Adipose tissue (tissue), 3 donors: Measurements from ENCODE around the gene FBXO34. TPM values are rescaled to one million over a fixed set of nuclear protein-coding genes. Genes with fewer than 3 reads are reported as not detected.
"Not testable (repeated sequence)": the region's sequence is repeated elsewhere in the genome, so short reads cannot be mapped to it uniquely, and the experiment has no call there.

Experiments used
- H3K27ac ChIP-seq: one replicate; pipeline ENCODE4 v1.5.1; 2013; ENCODE audit warnings: low read depth, low read length
- WGBS, 3 donors: extraction: QIAGEN DNeasy Blood & Tissue Kit; methylation state at CpG; one replicate each; pipeline ENCODE4 v1.1.7; 2013; 5-methylcytosine and 5-hydroxymethylcytosine counted together
- polyA plus RNA-seq, 3 donors: library from polyadenylated mRNA; stranded (reverse); fragments of 200-250 nt; gene quantifications; one replicate each; pipeline ENCODE4 v1.2.3, GENCODE V29; 2013
- donor health status: healthy with polysubstance abuse.
- donor health status: Bipolar disorder and iron deficiency.
- donor health status: healthy.

The FBXO34 gene
- polyA plus RNA-seq, 3 donors, result 4.9 to 7.8 (median 6.6) TPM

- H3K27ac ChIP-seq, result no peak overlapping the region
- WGBS, 3 donors, result 63 to 74% (median 73%) methylated on average over 6 of the region's 6 CpGs
Observed at GRCh38 chr14:55329999-55330710, 58.9 kb downstream of the FBXO34 start.

GRCh38 chr14:55332654-55333570 lies 61.7 kb downstream of the FBXO34 start:
- WGBS, 3 donors, result 50 to 79% (median 75%) methylated on average over 7 of the region's 7 CpGs
- H3K27ac ChIP-seq, result no peak overlapping the region

GRCh38 chr14:55333711-55334485 lies 62.7 kb downstream of the FBXO34 start:
- 34 to 87% (median 81%) methylated on average over 4 of the region's 4 CpGs for WGBS, 3 donors
- no peak overlapping the region for H3K27ac ChIP-seq

GRCh38 chr14:55336162-55336561 lies 64.9 kb downstream of the FBXO34 start:
- H3K27ac ChIP-seq, result no peak overlapping the region
- WGBS, 3 donors, result 44 to 62% (median 55%) methylated on average over 2 of the region's 2 CpGs

GRCh38 chr14:55336691-55337090 lies 65.5 kb downstream of the FBXO34 start:
- no peak overlapping the region for H3K27ac ChIP-seq

GRCh38 chr14:55339770-55340169 lies 68.5 kb downstream of the FBXO34 start:
- H3K27ac ChIP-seq, result no peak overlapping the region
- 55 to 75% (median 59%) methylated on average over 2 of the region's 2 CpGs for WGBS, 3 donors

More at GRCh38 chr14:55336691-55337090, 65.5 kb downstream of the FBXO34 start:
- WGBS, 3 donors, result 86 to 98% (median 93%) methylated on average over 3 of the region's 3 CpGs

GRCh38 chr14:55340482-55340881 lies 69.3 kb downstream of the FBXO34 start:
- WGBS, 3 donors, result 59 to 97% (median 96%) methylated on average over 3 of the region's 3 CpGs
- no peak overlapping the region for H3K27ac ChIP-seq

GRCh38 chr14:55341781-55342180 lies 70.6 kb downstream of the FBXO34 start:
- WGBS, 3 donors, result 74 to 88% (median 80%) methylated on average over 2 of the region's 2 CpGs
- H3K27ac ChIP-seq, result no peak overlapping the region

- not testable (repeated sequence) for H3K27ac ChIP-seq
- 54 to 91% (median 72%) methylated on average over 6 of the region's 6 CpGs for WGBS, 3 donors
Observed at GRCh38 chr14:55344582-55345163, 73.5 kb downstream of the FBXO34 start.

- WGBS, 3 donors, result 91 to 97% (median 96%) methylated on average over 1 of the region's 1 CpG
- H3K27ac ChIP-seq, result no peak overlapping the region
Observed at GRCh38 chr14:55347040-55347439, 75.8 kb downstream of the FBXO34 start.

- 83 to 94% (median 87%) methylated on average over 3 of the region's 3 CpGs for WGBS, 3 donors
Observed at GRCh38 chr14:55347748-55348147, 76.5 kb downstream of the FBXO34 start.

GRCh38 chr14:55348766-55349453 lies 77.7 kb downstream of the FBXO34 start:
- WGBS, 3 donors, result 31 to 73% (median 73%) methylated on average over 4 of the region's 4 CpGs
- no peak overlapping the region for H3K27ac ChIP-seq

More at GRCh38 chr14:55347748-55348147, 76.5 kb downstream of the FBXO34 start:
- H3K27ac ChIP-seq, result no peak overlapping the region

- 84 to 90% (median 86%) methylated on average over 12 of the region's 12 CpGs for WGBS, 3 donors
- no peak overlapping the region for H3K27ac ChIP-seq
Observed at GRCh38 chr14:55349565-55349964, 78.3 kb downstream of the FBXO34 start.

- no peak overlapping the region for H3K27ac ChIP-seq
- WGBS, 3 donors, result 92 to 95% (median 94%) methylated on average over 4 of the region's 4 CpGs
Observed at GRCh38 chr14:55350461-55350860, 79.2 kb downstream of the FBXO34 start.

- 88 to 94% (median 93%) methylated on average over 9 of the region's 9 CpGs for WGBS, 3 donors
- no peak overlapping the region for H3K27ac ChIP-seq
Observed at GRCh38 chr14:55351111-55351510, 79.9 kb downstream of the FBXO34 start.

- H3K27ac ChIP-seq, result no peak overlapping the region
- 88 to 95% (median 91%) methylated on average over 9 of the region's 9 CpGs for WGBS, 3 donors
Observed at GRCh38 chr14:55352201-55352600, 81.0 kb downstream of the FBXO34 start.

- 81 to 86% (median 85%) methylated on average over 11 of the region's 11 CpGs for WGBS, 3 donors
- H3K27ac ChIP-seq, result no peak overlapping the region
Observed at GRCh38 chr14:55353686-55354467, 82.7 kb downstream of the FBXO34 start.
